ENCODE results near the gene TASOR. TPM values are rescaled to one million over a fixed set of nuclear protein-coding genes. Genes with fewer than 3 reads are reported as not detected.

The TASOR gene
- total and polyA plus RNA-seq, 2 of the 8 experiments (the other 6 are each of a cell fraction or from before 2014, with no cell fraction given): 12.2 to 45.5 TPM

DNA sequence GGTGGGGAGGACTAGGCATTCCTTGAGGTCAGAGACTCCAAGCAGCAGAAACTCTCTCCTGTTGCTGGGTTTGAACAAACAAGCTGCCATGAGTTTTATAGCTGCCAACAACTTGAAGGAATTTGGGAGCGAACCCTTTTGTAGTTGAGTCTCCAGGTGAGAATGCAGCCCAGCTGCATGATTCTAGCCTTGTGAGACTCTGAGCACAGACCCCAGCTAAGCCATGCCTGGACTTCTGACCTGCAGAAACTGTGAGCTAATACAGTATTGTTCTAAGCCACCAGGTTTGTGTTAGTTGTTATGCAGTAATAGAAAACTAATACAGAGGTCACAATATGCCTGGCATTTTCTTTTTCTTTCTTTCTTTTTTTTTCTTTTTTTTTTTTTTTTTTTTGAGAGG, 6.2 kb upstream of the TASOR start:
- no peak overlapping the region for H2AK5ac ChIP-seq (ENCODE audit: low read depth, low read length)
- H2BK120ac ChIP-seq (replicated peaks; ENCODE audit: low read depth, low read length): no peak overlapping the region
- no peak overlapping the region for H2AFZ ChIP-seq (ENCODE audit: low read length)
- no peak overlapping the region for H3K4me3 ChIP-seq (ENCODE audit: extremely low read depth in 1 of 4, insufficient read depth in 2 of 4, low read depth in 3 of 4, low read length in 4 of 4)
- H3K27me3 ChIP-seq (replicated peaks in 1 of 4; ENCODE audit: control insufficient read depth in 3 of 4, extremely low read depth in 1 of 4, insufficient read depth in 3 of 4, low read length in 3 of 4): peaks cover 0 to 8% (median 3%) of the 10 kb centered on the region in 4 experiments; a peak in 4 of 7 replicates
- DNase-seq (ENCODE audit: low read depth in 1 of 2, low spot score in 2 of 2): no peak
- H3K4me1 ChIP-seq (replicated peaks in 1 of 4; ENCODE audit: control insufficient read depth in 3 of 4, insufficient read depth in 4 of 4, low read length in 3 of 4): no peaks in the 10 kb centered on the region
- H3K79me1 ChIP-seq (ENCODE audit: low read depth, low read length): no peaks in the 10 kb centered on the region
- no peaks in the 10 kb centered on the region for H3K36me3 ChIP-seq (ENCODE audit: control insufficient read depth in 2 of 4, insufficient read depth in 4 of 4, low read length in 3 of 4)
- H3K27ac ChIP-seq (ENCODE audit: low read depth, low read length): no peak overlapping the region
- no peak overlapping the region for H3K14ac ChIP-seq (ENCODE audit: insufficient read length)
- H4K8ac ChIP-seq (ENCODE audit: extremely low read depth, insufficient read depth, low read length): no peak overlapping the region
- H3K56ac ChIP-seq (replicated peaks; ENCODE audit: insufficient read length, low read depth, low read length): no peak overlapping the region
- no peak for FAIRE-seq
- 86% methylated on average over 1 of the region's 1 CpG; no CpG with 5 or more reads in 1 of the 2 experiments for WGBS, 2 experiments (ENCODE audit: extremely low coverage in 1 of 2, insufficient coverage in 1 of 2, insufficient read length in 1 of 2, insufficient replicate concordance in 2 of 2, low coverage in 1 of 2, low lambda C conversion rate in 2 of 2, missing lambda C conversion rate in 1 of 2)
- H3K79me2 ChIP-seq (ENCODE audit: control insufficient read depth in 1 of 2, insufficient read depth in 2 of 2, low read length in 2 of 2): no peaks in the 10 kb centered on the region
- H3K9ac ChIP-seq (replicated peaks in 1 of 4; ENCODE audit: extremely low read depth in 1 of 4, low read depth in 3 of 4, low read length in 3 of 4): no peak overlapping the region
- H4K91ac ChIP-seq (replicated peaks; ENCODE audit: insufficient read length, low read length): no peak overlapping the region
- no peak overlapping the region for H2BK5ac ChIP-seq (ENCODE audit: low read depth, low read length)
- H3K23me2 ChIP-seq (ENCODE audit: low read depth, low read length): no peaks in the 10 kb centered on the region
- H3K9me3 ChIP-seq (ENCODE audit: insufficient read depth in 2 of 2, low read depth in 1 of 2, low read length in 1 of 2): peaks cover 0 to 5% of the 10 kb centered on the region in 2 experiments; a peak in 2 of 4 replicates
- no peaks in the 10 kb centered on the region for H4K20me1 ChIP-seq (replicated peaks in 1 of 2; ENCODE audit: control insufficient read depth in 1 of 2, insufficient read depth in 2 of 2, low read length in 2 of 2)
- no peak overlapping the region for H2BK20ac ChIP-seq (ENCODE audit: low read length)
- H3K4ac ChIP-seq (replicated peaks; ENCODE audit: insufficient read length, low read depth, low read length): no peak overlapping the region
- no peak overlapping the region for H3K18ac ChIP-seq (ENCODE audit: extremely low read depth, low read length)
- no peak overlapping the region for H3K23ac ChIP-seq (ENCODE audit: insufficient read length)
- H4K5ac ChIP-seq (ENCODE audit: insufficient read length, low read depth, low read length): no peak overlapping the region
- H3K4me2 ChIP-seq (ENCODE audit: insufficient read depth in 1 of 2, low read depth in 2 of 2, low read length in 2 of 2): no peak overlapping the region
- H2BK12ac ChIP-seq (ENCODE audit: low read depth, low read length): no peak overlapping the region
- ChIA-PET POLR2A (ENCODE audit: partially characterized antibody) (no interaction called here), CTCF (ENCODE audit: partially characterized antibody) (interaction anchor here (1.1 to 2.1 kb wide), 2 partner anchors 300 to 306 kb away, joined by 3 to 6 read pairs; no protein-coding TSS in a partner anchor)
- no peak overlapping the region for H2BK15ac ChIP-seq (ENCODE audit: low read length)
- no peak for TF ChIP-seq JUN (IDR thresholded peaks at IDR 0.05; ENCODE audit: low read depth, low read length)
- TF ChIP-seq YY1 (IDR thresholded peaks at IDR 0.05; ENCODE audit: low read depth, low read length): no peak
- TF ChIP-seq, protein P1, sequence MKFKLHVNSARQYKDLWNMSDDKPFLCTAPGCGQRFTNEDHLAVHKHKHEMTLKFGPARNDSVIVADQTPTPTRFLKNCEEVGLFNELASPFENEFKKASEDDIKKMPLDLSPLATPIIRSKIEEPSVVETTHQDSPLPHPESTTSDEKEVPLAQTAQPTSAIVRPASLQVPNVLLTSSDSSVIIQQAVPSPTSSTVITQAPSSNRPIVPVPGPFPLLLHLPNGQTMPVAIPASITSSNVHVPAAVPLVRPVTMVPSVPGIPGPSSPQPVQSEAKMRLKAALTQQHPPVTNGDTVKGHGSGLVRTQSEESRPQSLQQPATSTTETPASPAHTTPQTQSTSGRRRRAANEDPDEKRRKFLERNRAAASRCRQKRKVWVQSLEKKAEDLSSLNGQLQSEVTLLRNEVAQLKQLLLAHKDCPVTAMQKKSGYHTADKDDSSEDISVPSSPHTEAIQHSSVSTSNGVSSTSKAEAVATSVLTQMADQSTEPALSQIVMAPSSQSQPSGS (IDR thresholded peaks at IDR 0.05; ENCODE audit: low read length): no peak
- no peak for TF ChIP-seq TBP (IDR thresholded peaks at IDR 0.05; ENCODE audit: low read depth, low read length)
- TF ChIP-seq RNF2 (IDR thresholded peaks at IDR 0.05; ENCODE audit: borderline replicate concordance, low read depth, low read length, missing control alignments, poor library complexity, severe bottlenecking): no peak
- TF ChIP-seq BRCA1 (IDR thresholded peaks at IDR 0.05; ENCODE audit: low read depth, low read length): no peak
- TF ChIP-seq KDM5A (IDR thresholded peaks at IDR 0.05; ENCODE audit: low read length): no peak

Measured in H1 (cell line).